A549 (cell line): ENCODE measurements around the gene FAM50A. TPM values are rescaled to one million over a fixed set of nuclear protein-coding genes. Genes with fewer than 3 reads are reported as not detected.

Experiments used
- ATAC-seq, 2 experiments: fragments of 200-7000 bp in 1 of 2; fragments of >200 bp in 1 of 2; cut with Nextera tagmentation in 1 of 2; cut with Tn5 transposase in 1 of 2; 3 replicates each; pipeline versions ENCODE4 v1.8.0 to v1.9.1; 2018 to 2020; ENCODE audit warnings: mild to moderate bottlenecking in 1 of 2, moderate library complexity in 1 of 2
- CTCF ChIA-PET: fragments of 300-600 bp; sonication (Branson Sonifier 250); formaldehyde crosslinking; extraction: SDS; loops from one replicate; lab custom pipeline; 2021; ENCODE audit warnings: antibody characterized with exemption, inconsistent platforms; lab: Yijun Ruan, JAX
- POLR2A ChIA-PET: fragments of 350-600 bp; formaldehyde crosslinking; extraction: SDS; loops from one replicate; lab custom pipeline; 2021; ENCODE audit warnings: antibody characterized with exemption, inconsistent platforms; lab: Yijun Ruan, JAX
- DNase-seq, 2 experiments: peaks; one replicate each; pipeline versions ENCODE4 v3.0.0 to v3.0.0-alpha.2; 2011 to 2016; ENCODE audit warnings: low read depth in 1 of 2, low spot score in 1 of 2
- FAIRE-seq: peaks from 2 replicates; lab custom pipeline; 2011; peaks lifted over from hg19 to GRCh38; lab: Jason Lieb, UNC
- H3K27ac ChIP-seq, 2 experiments: fragments of >200 bp; sonication (Bioruptor Twin); formaldehyde crosslinking; 3 replicates each; pipeline ENCODE4 v1.5.1; 2016 to 2017
- H3K4me1 ChIP-seq: fragments of >200 bp; sonication (Bioruptor Twin); formaldehyde crosslinking; 3 replicates; pipeline ENCODE4 v1.6.1; 2016
- H3K4me2 ChIP-seq: fragments of >200 bp; sonication (Bioruptor Twin); formaldehyde crosslinking; 3 replicates; pipeline ENCODE4 v1.6.1; 2016
- H3K4me3 ChIP-seq: fragments of >200 bp; sonication (Bioruptor Twin); formaldehyde crosslinking; 3 replicates; pipeline ENCODE4 v1.5.1; 2016
- H3K9me3 ChIP-seq: fragments of >200 bp; sonication (Bioruptor Twin); formaldehyde crosslinking; 3 replicates; pipeline ENCODE4 v1.6.1; 2016
- BHLHE40 ChIP-seq: IDR thresholded peaks from 2 replicates; pipeline ENCODE4 v1.6.1; 2012; ENCODE audit warnings: low read depth, low read length, inconsistent platforms
- CHD2 ChIP-seq: fragments of 150-350 bp; IDR thresholded peaks from 2 replicates; pipeline ENCODE4 v1.6.1; 2014; ENCODE audit warnings: low read length; ENCODE audit not compliant: partially characterized antibody
- ESRRA ChIP-seq: fragments of 150-350 bp; IDR thresholded peaks from 2 replicates; pipeline ENCODE4 v1.6.1; 2014; ENCODE audit warnings: mild to moderate bottlenecking, low read length, borderline replicate concordance
- HEYL ChIP-seq: fragments of 250-450 bp; sonication (Bioruptor Pico); IDR thresholded peaks from 2 replicates; pipeline ENCODE4 v1.8.0; 2021; ENCODE audit warnings: mild to moderate bottlenecking, moderate library complexity
- HOXB13 ChIP-seq: fragments of 250-450 bp; sonication (Bioruptor Pico); IDR thresholded peaks from 2 replicates; pipeline ENCODE4 v1.5.0; 2020; ENCODE audit warnings: low read depth, mild to moderate bottlenecking, moderate library complexity
- HOXB5 ChIP-seq: fragments of 250-450 bp; sonication (Bioruptor Pico); IDR thresholded peaks from 2 replicates; pipeline ENCODE4 v1.5.0; 2020; ENCODE audit warnings: mild to moderate bottlenecking, moderate library complexity
- KDM1A ChIP-seq: fragments of 200-600 bp; sonication (generic); IDR thresholded peaks from 2 replicates; pipeline ENCODE4 v1.6.1; 2016; ENCODE audit warnings: low read depth, mild to moderate bottlenecking
- MAFK ChIP-seq: fragments of 450-650 bp; IDR thresholded peaks from 2 replicates; pipeline ENCODE4 v1.6.1; 2014; ENCODE audit not compliant: partially characterized antibody
- MAZ ChIP-seq: fragments of 150-350 bp; IDR thresholded peaks from 2 replicates; pipeline ENCODE4 v1.6.1; 2014; ENCODE audit warnings: antibody characterized with exemption, low read depth, low read length, borderline replicate concordance
- RAD21 ChIP-seq, 2 experiments: fragments of >200 bp in 1 of 2; sonication (Bioruptor Twin) in 1 of 2; formaldehyde crosslinking in 1 of 2; IDR thresholded peaks in 1 of 2; conservative IDR thresholded peaks in 1 of 2; 2 replicates in 1 of 2; 3 replicates in 1 of 2; pipeline ENCODE4 v1.6.1; 2012 to 2018; ENCODE audit warnings: inconsistent platforms in 1 of 2
- RARB ChIP-seq: fragments of 250-450 bp; sonication (Bioruptor Pico); IDR thresholded peaks from 2 replicates; pipeline ENCODE4 v1.8.0; 2021; ENCODE audit warnings: mild to moderate bottlenecking, moderate library complexity
- TFCP2L1 ChIP-seq: fragments of 250-450 bp; sonication (Bioruptor Pico); IDR thresholded peaks from 2 replicates; pipeline ENCODE4 v1.5.0; 2021; ENCODE audit warnings: mild to moderate bottlenecking
- ZFP36 ChIP-seq: fragments of 450-650 bp; IDR thresholded peaks from 2 replicates; pipeline ENCODE4 v1.6.1; 2014; ENCODE audit warnings: borderline replicate concordance; ENCODE audit not compliant: partially characterized antibody
- ZNF302 ChIP-seq: fragments of 250-450 bp; sonication (Bioruptor Pico); IDR thresholded peaks from 2 replicates; pipeline ENCODE4 v1.9.0; 2021; ENCODE audit warnings: inconsistent platforms, mild to moderate bottlenecking, moderate library complexity
- WGBS: methylation state at CpG from one replicate; pipeline ENCODE4 v1.1.6; 2017; ENCODE audit errors: missing lambda C conversion rate; 5-methylcytosine and 5-hydroxymethylcytosine counted together
- polyA plus RNA-seq, 4 experiments: library from polyadenylated mRNA; depleted of rRNA in 3 of 4; stranded (reverse); fragments of >200 nt; fragmentation: RNase III in 1 of 4; extraction: RNeasy Plus Mini Kit Qiagen cat#74134 plus additional on column Dnase treatment in 1 of 4; gene quantifications; 2 replicates in 3 of 4; 3 replicates in 1 of 4; pipeline ENCODE4 v1.2.3, GENCODE V29; 2011 to 2017
- TF ChIP-seq, protein P1 (sequence below): fragments of 250-450 bp; sonication (Bioruptor Pico); IDR thresholded peaks from 2 replicates; pipeline ENCODE4 v1.5.0; 2020; ENCODE audit warnings: low read depth, mild to moderate bottlenecking, moderate library complexity
- TF ChIP-seq, protein P2 (sequence below): fragments of 200-600 bp; sonication (generic); IDR thresholded peaks from 2 replicates; pipeline ENCODE4 v1.6.1; 2016; ENCODE audit warnings: antibody characterized with exemption, mild to moderate bottlenecking, moderate library complexity
- TF ChIP-seq, protein P3 (sequence below): fragments of >200 bp; sonication (Bioruptor Twin); formaldehyde crosslinking; IDR thresholded peaks from 3 replicates; pipeline ENCODE4 v1.6.1; 2016
- TF ChIP-seq, protein P4 (sequence below): IDR thresholded peaks from 2 replicates; pipeline ENCODE4 v1.6.1; 2012

The FAM50A gene
- polyA plus RNA-seq, 2 of the 4 experiments (the other 2 are of a cell fraction), result 57.8 to 123 TPM

DNA sequence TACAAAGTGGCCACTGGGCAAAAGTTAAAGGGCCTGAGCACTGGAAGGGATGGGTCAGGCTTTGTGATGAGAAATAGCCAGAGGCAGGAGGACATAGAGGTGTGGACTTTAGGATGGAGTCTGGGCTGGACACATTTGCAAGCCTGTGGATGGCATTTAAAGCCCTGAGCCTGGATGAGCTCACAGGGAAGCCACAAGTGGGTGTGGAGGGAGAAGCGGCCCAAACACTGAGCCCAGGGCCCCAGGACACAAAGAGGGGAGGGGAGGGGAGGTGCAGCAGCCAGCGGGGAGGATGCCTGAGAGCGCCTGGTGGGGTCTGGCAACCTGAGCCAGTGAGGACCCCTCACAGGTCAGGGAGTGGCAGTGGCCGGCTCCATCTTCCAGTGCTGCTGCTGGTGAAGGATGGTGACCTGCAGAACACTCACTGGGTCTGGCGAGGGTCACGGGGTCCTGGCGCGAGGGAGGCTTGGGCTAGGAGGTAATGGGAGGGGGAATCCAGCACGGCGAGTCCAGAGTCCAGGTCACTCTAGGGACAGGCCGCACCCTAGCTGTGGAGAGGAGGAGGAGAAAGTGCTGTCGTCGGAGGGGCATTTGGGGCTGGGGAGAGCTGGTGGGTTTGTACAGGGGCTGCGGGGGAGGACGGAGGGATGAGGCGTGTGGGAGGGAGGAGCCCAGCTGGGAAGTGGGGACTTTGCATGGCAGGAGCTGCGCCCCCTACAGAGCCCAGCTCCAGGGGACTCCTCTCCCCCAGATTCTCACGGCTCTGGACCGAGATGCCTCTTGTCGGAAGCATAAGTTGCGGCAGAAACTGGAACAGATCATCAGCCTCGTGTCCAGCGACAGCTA, 28.1 kb downstream of the FAM50A start (continued):
- TF ChIP-seq, protein P1, sequence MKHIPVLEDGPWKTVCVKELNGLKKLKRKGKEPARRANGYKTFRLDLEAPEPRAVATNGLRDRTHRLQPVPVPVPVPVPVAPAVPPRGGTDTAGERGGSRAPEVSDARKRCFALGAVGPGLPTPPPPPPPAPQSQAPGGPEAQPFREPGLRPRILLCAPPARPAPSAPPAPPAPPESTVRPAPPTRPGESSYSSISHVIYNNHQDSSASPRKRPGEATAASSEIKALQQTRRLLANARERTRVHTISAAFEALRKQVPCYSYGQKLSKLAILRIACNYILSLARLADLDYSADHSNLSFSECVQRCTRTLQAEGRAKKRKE (CRISPR knock-in tag), result no peak
- no peak for TF ChIP-seq HOXB5 (CRISPR knock-in tag)
- no peak for TF ChIP-seq MAFK
- no peak for TF ChIP-seq RARB (CRISPR knock-in tag)
- TF ChIP-seq BHLHE40, result no peak
- no peak for TF ChIP-seq RAD21 (conservative IDR thresholded peaks at IDR 0.05 in 1 of 2, IDR thresholded peaks at IDR 0.05 in 1 of 2)

DNA sequence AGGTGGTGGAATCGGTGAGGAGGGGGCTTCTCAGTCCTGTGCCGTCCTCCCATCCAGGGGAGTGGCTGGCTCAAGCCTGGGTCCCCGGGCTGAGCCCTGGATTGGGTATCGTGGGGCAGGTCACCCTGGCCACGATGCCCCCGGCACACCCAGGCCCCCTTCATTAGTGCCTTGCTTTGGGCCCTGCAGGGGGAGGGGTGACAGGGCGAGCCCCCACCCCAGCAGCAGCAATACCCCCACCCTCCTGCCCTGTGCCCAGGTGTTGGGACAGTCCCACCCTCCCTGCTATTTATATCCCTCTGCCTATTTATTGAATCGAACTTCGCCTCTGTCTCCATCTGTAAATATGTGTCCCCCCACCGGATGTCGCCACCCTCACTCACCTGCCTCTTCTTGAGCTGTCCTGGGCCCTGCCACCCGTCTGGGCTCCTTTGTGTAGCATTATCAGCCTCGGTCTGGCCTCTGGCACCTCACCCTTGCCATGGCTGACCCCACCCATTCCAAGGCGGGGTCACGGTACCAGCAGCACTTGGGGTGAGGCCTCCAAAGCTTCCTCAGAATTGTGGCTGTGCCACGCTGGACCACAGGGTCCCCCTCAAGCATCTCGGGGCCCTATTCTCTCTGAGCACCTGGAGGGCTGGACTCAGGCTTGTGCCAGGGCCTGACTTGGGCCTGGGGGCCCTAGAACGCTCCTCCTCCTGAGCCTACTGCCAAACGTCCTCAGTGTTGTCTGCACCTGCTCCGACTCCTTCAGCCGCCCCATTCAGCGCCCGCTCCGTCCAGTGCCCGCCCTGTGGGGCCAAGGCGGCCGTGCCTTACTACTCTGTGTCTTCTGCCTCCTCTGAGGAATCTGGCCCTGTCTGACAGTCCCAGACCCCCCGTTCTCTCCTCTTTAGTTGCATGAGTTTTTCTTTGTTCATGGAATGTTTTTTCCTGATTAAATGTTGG, 29.0 kb downstream of the FAM50A start:
- no peak overlapping the region for H3K4me2 ChIP-seq
- ChIA-PET POLR2A (no interaction called here), CTCF (no interaction called here)
- DNase-seq, result no peak
- no peak overlapping the region for H3K27ac ChIP-seq
- no peaks in the 10 kb centered on the region for H3K9me3 ChIP-seq
- no peak for TF ChIP-seq BHLHE40
- TF ChIP-seq HEYL, result no peak
- TF ChIP-seq ZNF302, result no peak
- no peak for TF ChIP-seq MAFK
- no peak for TF ChIP-seq CHD2
- TF ChIP-seq MAZ, result no peak
- no peak for TF ChIP-seq HOXB13
- TF ChIP-seq ZFP36, result no peak
- TF ChIP-seq, protein P2, sequence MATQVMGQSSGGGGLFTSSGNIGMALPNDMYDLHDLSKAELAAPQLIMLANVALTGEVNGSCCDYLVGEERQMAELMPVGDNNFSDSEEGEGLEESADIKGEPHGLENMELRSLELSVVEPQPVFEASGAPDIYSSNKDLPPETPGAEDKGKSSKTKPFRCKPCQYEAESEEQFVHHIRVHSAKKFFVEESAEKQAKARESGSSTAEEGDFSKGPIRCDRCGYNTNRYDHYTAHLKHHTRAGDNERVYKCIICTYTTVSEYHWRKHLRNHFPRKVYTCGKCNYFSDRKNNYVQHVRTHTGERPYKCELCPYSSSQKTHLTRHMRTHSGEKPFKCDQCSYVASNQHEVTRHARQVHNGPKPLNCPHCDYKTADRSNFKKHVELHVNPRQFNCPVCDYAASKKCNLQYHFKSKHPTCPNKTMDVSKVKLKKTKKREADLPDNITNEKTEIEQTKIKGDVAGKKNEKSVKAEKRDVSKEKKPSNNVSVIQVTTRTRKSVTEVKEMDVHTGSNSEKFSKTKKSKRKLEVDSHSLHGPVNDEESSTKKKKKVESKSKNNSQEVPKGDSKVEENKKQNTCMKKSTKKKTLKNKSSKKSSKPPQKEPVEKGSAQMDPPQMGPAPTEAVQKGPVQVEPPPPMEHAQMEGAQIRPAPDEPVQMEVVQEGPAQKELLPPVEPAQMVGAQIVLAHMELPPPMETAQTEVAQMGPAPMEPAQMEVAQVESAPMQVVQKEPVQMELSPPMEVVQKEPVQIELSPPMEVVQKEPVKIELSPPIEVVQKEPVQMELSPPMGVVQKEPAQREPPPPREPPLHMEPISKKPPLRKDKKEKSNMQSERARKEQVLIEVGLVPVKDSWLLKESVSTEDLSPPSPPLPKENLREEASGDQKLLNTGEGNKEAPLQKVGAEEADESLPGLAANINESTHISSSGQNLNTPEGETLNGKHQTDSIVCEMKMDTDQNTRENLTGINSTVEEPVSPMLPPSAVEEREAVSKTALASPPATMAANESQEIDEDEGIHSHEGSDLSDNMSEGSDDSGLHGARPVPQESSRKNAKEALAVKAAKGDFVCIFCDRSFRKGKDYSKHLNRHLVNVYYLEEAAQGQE, result no peak
- TF ChIP-seq TFCP2L1 (CRISPR knock-in tag), result no peak
- TF ChIP-seq, protein P3, sequence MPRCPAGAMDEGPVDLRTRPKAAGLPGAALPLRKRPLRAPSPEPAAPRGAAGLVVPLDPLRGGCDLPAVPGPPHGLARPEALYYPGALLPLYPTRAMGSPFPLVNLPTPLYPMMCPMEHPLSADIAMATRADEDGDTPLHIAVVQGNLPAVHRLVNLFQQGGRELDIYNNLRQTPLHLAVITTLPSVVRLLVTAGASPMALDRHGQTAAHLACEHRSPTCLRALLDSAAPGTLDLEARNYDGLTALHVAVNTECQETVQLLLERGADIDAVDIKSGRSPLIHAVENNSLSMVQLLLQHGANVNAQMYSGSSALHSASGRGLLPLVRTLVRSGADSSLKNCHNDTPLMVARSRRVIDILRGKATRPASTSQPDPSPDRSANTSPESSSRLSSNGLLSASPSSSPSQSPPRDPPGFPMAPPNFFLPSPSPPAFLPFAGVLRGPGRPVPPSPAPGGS, result no peak
- TF ChIP-seq ESRRA, result no peak
- TF ChIP-seq, protein P4, sequence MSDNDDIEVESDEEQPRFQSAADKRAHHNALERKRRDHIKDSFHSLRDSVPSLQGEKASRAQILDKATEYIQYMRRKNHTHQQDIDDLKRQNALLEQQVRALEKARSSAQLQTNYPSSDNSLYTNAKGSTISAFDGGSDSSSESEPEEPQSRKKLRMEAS, result no peak
- no peak for TF ChIP-seq KDM1A
- FAIRE-seq, result no peak
- WGBS, result 78% methylated on average over 21 of the region's 28 CpGs
- peaks cover 3% of the 10 kb centered on the region; the same call in 1 of the 3 replicates for H3K4me1 ChIP-seq
- peak in 1 of 2 experiments; percentile 18; a peak in 2 of 6 replicates for ATAC-seq
- no peak overlapping the region for H3K4me3 ChIP-seq
